ENCODE data around the gene SLC49A3. TPM values are rescaled to one million over a fixed set of nuclear protein-coding genes. Genes with fewer than 3 reads are reported as not detected.
A peak's percentile ranks its signal among the peaks of the same experiment; 100 is the strongest.

The SLC49A3 gene
- total RNA-seq, 1 donor from 2014 or later, result 6.2 TPM

DNA sequence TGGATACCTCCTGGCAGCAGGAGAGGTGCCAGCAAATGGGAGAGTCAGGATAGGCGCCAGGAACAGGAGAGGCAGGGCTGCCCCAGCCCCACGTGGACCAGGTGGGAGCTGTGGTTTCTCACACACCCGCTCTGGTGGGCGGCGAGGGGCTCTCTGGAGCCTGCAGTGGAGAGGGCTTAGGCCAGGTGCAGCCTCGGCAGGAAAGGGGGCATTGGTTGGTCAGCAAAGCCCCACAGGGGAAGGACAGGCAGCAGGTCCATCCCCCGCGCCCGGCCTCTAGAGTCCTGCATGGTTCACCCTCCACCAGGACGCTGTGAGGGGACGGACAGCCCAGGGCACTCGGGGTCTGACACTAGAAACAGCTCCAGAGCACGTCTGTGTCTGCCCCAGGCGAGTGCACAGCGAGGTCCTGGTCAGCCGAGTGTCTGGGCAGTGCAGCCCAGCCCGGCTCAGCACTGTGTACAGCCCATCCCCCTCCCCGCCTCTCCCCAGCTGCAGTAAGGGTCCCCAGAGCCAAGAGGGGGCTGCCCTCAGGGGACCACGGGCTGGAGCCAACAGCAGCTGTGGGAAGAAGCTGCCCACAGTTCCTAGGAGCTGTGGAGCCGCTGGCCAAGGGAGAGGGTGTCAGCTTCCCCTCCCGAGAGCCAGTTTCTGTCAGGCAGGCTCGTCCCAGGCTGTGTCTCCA is 23.1 kb downstream of the SLC49A3 start:
- no peaks in the 10 kb centered on the region for H3K4me1 Mint-ChIP-seq (ENCODE audit: low read depth, unreplicated experiment)
- Histone ChIP-seq H3K4me3 (ENCODE audit: insufficient read depth, low read depth, low read length) (no peak overlapping the region), H3K27me3 (ENCODE audit: insufficient read depth, low read length) (no peaks in the 10 kb centered on the region), H3K9ac (ENCODE audit: low read length) (no peak overlapping the region), H3K4me2 (ENCODE audit: low read length) (no peak overlapping the region), H3K27ac (ENCODE audit: low read depth, low read length) (no peak overlapping the region), H3K9me3 (ENCODE audit: insufficient read depth, low read depth, low read length) (no peaks in the 10 kb centered on the region), H4K20me1 (ENCODE audit: insufficient read depth, low read length) (no peaks in the 10 kb centered on the region), H3K4me1 (ENCODE audit: insufficient read depth, low read length) (no peaks in the 10 kb centered on the region), H3K79me2 (ENCODE audit: insufficient read depth, low read length) (no peaks in the 10 kb centered on the region), H3K36me3 (ENCODE audit: insufficient read depth, low read length) (no peaks in the 10 kb centered on the region), H2AFZ (ENCODE audit: low read depth, low read length) (no peak overlapping the region)
- no peak overlapping the region for H3K27ac Mint-ChIP-seq (ENCODE audit: unreplicated experiment)
- FAIRE-seq, result no peak
- peaks cover 2% of the 10 kb centered on the region for H3K9me3 Mint-ChIP-seq (ENCODE audit: unreplicated experiment)
- no peaks in the 10 kb centered on the region for H3K27me3 Mint-ChIP-seq (ENCODE audit: low read depth, unreplicated experiment)
- H3K4me3 Mint-ChIP-seq (ENCODE audit: unreplicated experiment), result no peak overlapping the region
- DNase-seq (ENCODE audit: low read depth), result no peak
- H3K36me3 Mint-ChIP-seq (ENCODE audit: low read depth, unreplicated experiment), result no peaks in the 10 kb centered on the region
- no peak for TF ChIP-seq CTCF (IDR thresholded peaks at IDR 0.05; ENCODE audit: insufficient read depth, low read depth, low read length)
- TF ChIP-seq EZH2 (IDR thresholded peaks at IDR 0.05; ENCODE audit: insufficient read depth, low read length), result no peak

DNA sequence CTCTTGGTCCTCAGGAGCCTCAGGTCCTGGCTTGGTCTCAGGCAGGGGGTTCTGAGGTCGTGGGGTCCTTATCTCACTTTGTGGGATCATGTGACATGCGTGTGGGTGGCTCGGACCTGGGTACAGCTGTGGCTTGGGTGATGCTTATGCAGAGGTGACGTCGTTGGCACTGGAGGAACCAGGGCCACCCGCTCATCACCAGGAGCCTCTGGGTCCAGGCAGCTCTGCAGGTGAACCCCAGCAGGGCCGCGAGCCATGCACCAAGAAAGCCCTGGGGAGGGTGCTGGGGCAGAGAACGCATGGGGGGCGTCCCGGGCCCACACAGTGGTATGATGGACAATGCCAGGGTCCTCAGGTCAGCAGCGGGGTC is 23.6 kb downstream of the SLC49A3 start:
- no peak overlapping the region for H3K4me3 ChIP-seq (ENCODE audit: insufficient read depth, low read depth, low read length)
- no peak overlapping the region for H3K9ac ChIP-seq (ENCODE audit: low read length)
- no peaks in the 10 kb centered on the region for H3K36me3 Mint-ChIP-seq (ENCODE audit: low read depth, unreplicated experiment)
- no peak overlapping the region for H3K4me3 Mint-ChIP-seq (ENCODE audit: unreplicated experiment)
- H3K9me3 ChIP-seq (ENCODE audit: insufficient read depth, low read depth, low read length), result no peaks in the 10 kb centered on the region
- H3K27ac Mint-ChIP-seq (ENCODE audit: unreplicated experiment), result no peak overlapping the region
- H4K20me1 ChIP-seq (ENCODE audit: insufficient read depth, low read length), result no peaks in the 10 kb centered on the region
- no peaks in the 10 kb centered on the region for H3K27me3 Mint-ChIP-seq (ENCODE audit: low read depth, unreplicated experiment)
- no peak overlapping the region for H3K27ac ChIP-seq (ENCODE audit: low read depth, low read length)
- DNase-seq (ENCODE audit: low read depth) (no peak), FAIRE-seq (no peak)
- H3K4me1 Mint-ChIP-seq (ENCODE audit: low read depth, unreplicated experiment), result no peaks in the 10 kb centered on the region
- no peaks in the 10 kb centered on the region for H3K27me3 ChIP-seq (ENCODE audit: insufficient read depth, low read length)
- no peak overlapping the region for H3K4me2 ChIP-seq (ENCODE audit: low read length)
- H3K79me2 ChIP-seq (ENCODE audit: insufficient read depth, low read length), result no peaks in the 10 kb centered on the region
- peaks cover 2% of the 10 kb centered on the region for H3K9me3 Mint-ChIP-seq (ENCODE audit: unreplicated experiment)
- no peaks in the 10 kb centered on the region for H3K4me1 ChIP-seq (ENCODE audit: insufficient read depth, low read length)
- H2AFZ ChIP-seq (ENCODE audit: low read depth, low read length), result no peak overlapping the region
- no peaks in the 10 kb centered on the region for H3K36me3 ChIP-seq (ENCODE audit: insufficient read depth, low read length)
- TF ChIP-seq CTCF (IDR thresholded peaks at IDR 0.05; ENCODE audit: insufficient read depth, low read depth, low read length) (no peak), EZH2 (IDR thresholded peaks at IDR 0.05; ENCODE audit: insufficient read depth, low read length) (no peak)

- Mint-ChIP-seq H3K27me3 (ENCODE audit: low read depth, unreplicated experiment) (no peaks in the 10 kb centered on the region), H3K27ac (ENCODE audit: unreplicated experiment) (no peak overlapping the region), H3K4me1 (ENCODE audit: low read depth, unreplicated experiment) (peaks cover 2% of the 10 kb centered on the region), H3K36me3 (ENCODE audit: low read depth, unreplicated experiment) (no peaks in the 10 kb centered on the region), H3K4me3 (ENCODE audit: unreplicated experiment) (peak overlapping the region; percentile 70), H3K9me3 (ENCODE audit: unreplicated experiment) (peaks cover 2% of the 10 kb centered on the region)
- no peak for FAIRE-seq
- no peak for TF ChIP-seq EZH2 (IDR thresholded peaks at IDR 0.05; ENCODE audit: insufficient read depth, low read length)
- no peak for TF ChIP-seq CTCF (IDR thresholded peaks at IDR 0.05; ENCODE audit: insufficient read depth, low read depth, low read length)
- Histone ChIP-seq H3K27ac (ENCODE audit: low read depth, low read length) (no peak overlapping the region), H3K4me2 (ENCODE audit: low read length) (no peak overlapping the region), H4K20me1 (ENCODE audit: insufficient read depth, low read length) (no peaks in the 10 kb centered on the region), H3K27me3 (ENCODE audit: insufficient read depth, low read length) (no peaks in the 10 kb centered on the region), H3K79me2 (ENCODE audit: insufficient read depth, low read length) (no peaks in the 10 kb centered on the region), H3K9me3 (ENCODE audit: insufficient read depth, low read depth, low read length) (peaks cover under 1% of the 10 kb centered on the region), H3K4me1 (ENCODE audit: insufficient read depth, low read length) (no peaks in the 10 kb centered on the region), H3K36me3 (ENCODE audit: insufficient read depth, low read length) (no peaks in the 10 kb centered on the region), H3K4me3 (ENCODE audit: insufficient read depth, low read depth, low read length) (no peak overlapping the region), H3K9ac (ENCODE audit: low read length) (no peak overlapping the region), H2AFZ (ENCODE audit: low read depth, low read length) (no peak overlapping the region)
- DNase-seq (ENCODE audit: low read depth), result no peak
These were observed 24.2 kb downstream of the SLC49A3 start for GRCh38 chr4:664713-665231.
